Vagina (tissue), 2 donors: ENCODE data around the gene LIPM. TPM values are rescaled to one million over a fixed set of nuclear protein-coding genes. Genes with fewer than 3 reads are reported as not detected.

Experiments used
- DNase-seq, 2 donors: peaks; one replicate each; pipeline ENCODE4 v3.0.0-alpha.2; 2017; ENCODE audit errors: extremely low spot score in 2 of 2
- H3K27ac ChIP-seq: fragments of 200-600 bp; sonication (generic); one replicate; pipeline ENCODE4 v1.5.1; 2019
- H3K27me3 ChIP-seq: fragments of 200-600 bp; sonication (generic); one replicate; pipeline ENCODE4 v1.5.1; 2019
- H3K36me3 ChIP-seq, 2 donors: fragments of 200-600 bp; sonication (generic); one replicate each; pipeline ENCODE4 v1.5.1; 2017 to 2019
- H3K4me1 ChIP-seq: fragments of 200-600 bp; sonication (generic); one replicate; pipeline ENCODE4 v1.5.1; 2019
- H3K4me3 ChIP-seq, 2 donors: fragments of 200-600 bp; sonication (generic); 1 replicate in 1 of 2; 2 replicates in 1 of 2; pipeline ENCODE4 v1.5.1; 2016 to 2019
- H3K9me3 ChIP-seq: fragments of 200-600 bp; sonication (generic); one replicate; pipeline ENCODE4 v1.5.1; 2019
- POLR2A ChIP-seq, 2 donors: fragments of 450-650 bp; IDR thresholded peaks; one replicate each; pipeline ENCODE4 v1.6.1; 2017; ENCODE audit warnings: antibody characterized with exemption in 2 of 2, mild to moderate bottlenecking in 2 of 2, moderate library complexity in 2 of 2
- POLR2AphosphoS5 ChIP-seq, 2 donors: sonication (generic); formaldehyde crosslinking; IDR thresholded peaks; one replicate each; pipeline ENCODE4 v1.9.0; 2017; ENCODE audit warnings: antibody characterized with exemption in 2 of 2, mild to moderate bottlenecking in 2 of 2, low read depth in 1 of 2; ENCODE audit not compliant: insufficient read depth in 1 of 2
- intact Hi-C: fragments of 100-400 bp; cut with DNase I; formaldehyde crosslinking; loops from one replicate; pipeline ENCODE4 v1.15.1; 2023
- total RNA-seq: library from RNA; depleted of rRNA; stranded (reverse); fragments of >200 nt; gene quantifications from one replicate; pipeline ENCODE4 v1.2.3, GENCODE V29; 2016
- TF ChIP-seq, protein P1 (sequence below), 3 experiments: fragments of 450-650 bp in 2 of 3; fragments of 200-600 bp in 1 of 3; sonication (generic) in 1 of 3; IDR thresholded peaks; one replicate each; pipeline ENCODE4 v1.5.1; 2017 to 2019; ENCODE audit warnings: antibody characterized with exemption in 3 of 3, mild to moderate bottlenecking in 2 of 3, moderate library complexity in 2 of 3

LIPM gene
- total RNA-seq, 1 donor from 2014 or later = not detected

DNA sequence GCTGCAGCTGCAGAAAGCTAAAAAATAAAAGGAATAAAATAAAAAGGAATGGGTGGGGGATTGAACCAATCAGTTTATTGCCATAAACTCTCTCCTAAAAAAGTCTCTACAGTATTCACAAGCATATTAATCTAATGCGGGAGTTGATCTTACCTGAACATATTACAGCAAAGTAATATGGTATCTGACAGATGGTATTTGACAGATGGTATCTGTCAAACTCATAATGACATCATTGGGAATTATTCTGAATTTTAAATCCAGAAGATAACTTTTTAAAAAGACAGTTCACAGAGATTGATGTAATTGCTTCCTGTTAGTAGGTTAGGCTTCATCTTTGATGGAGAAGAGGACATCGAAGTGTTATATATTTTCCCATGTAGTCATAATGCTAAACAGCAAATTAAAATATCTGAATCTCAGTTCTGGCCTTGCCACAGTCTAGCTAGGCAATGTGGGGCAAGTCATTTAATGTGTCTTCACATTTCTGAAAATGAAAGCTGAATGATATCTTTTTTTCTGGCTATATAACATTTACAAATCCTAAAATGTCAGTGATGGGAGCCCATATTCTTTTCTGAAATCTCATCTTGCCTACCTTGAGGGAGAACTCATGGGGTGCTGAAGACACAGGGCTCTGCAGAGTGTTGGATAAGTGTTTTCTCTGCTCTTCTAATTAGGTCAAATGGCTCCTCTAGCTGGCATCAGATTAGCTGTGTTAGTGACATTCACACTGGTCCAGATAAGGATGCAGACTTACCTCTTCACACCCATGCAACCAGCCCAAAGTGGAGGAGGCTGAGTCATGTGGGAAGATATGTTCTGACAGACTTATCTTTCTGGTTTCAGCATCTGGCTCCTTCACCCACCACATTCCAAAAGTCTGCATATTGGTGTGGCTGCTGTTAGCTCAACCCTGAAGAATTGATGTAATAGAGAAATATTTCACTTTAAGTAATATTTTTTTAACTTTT lies 2.1 kb upstream of the LIPM start:
- H3K9me3 ChIP-seq = no peaks in the 10 kb centered on the region
- no peak overlapping the region for H3K4me3 ChIP-seq
- no peak for DNase-seq
- H3K27ac ChIP-seq = no peak overlapping the region
- H3K27me3 ChIP-seq = no peaks in the 10 kb centered on the region
- intact Hi-C loops = no loop called here
- H3K36me3 ChIP-seq = no peaks in the 10 kb centered on the region
- no peaks in the 10 kb centered on the region for H3K4me1 ChIP-seq
- TF ChIP-seq POLR2A (IDR thresholded peaks at IDR 0.05) (no peak), POLR2AphosphoS5 (IDR thresholded peaks at IDR 0.05; ENCODE audit: insufficient read depth in 1 of 2, low read depth in 1 of 2) (no peak)
- TF ChIP-seq, protein P1, sequence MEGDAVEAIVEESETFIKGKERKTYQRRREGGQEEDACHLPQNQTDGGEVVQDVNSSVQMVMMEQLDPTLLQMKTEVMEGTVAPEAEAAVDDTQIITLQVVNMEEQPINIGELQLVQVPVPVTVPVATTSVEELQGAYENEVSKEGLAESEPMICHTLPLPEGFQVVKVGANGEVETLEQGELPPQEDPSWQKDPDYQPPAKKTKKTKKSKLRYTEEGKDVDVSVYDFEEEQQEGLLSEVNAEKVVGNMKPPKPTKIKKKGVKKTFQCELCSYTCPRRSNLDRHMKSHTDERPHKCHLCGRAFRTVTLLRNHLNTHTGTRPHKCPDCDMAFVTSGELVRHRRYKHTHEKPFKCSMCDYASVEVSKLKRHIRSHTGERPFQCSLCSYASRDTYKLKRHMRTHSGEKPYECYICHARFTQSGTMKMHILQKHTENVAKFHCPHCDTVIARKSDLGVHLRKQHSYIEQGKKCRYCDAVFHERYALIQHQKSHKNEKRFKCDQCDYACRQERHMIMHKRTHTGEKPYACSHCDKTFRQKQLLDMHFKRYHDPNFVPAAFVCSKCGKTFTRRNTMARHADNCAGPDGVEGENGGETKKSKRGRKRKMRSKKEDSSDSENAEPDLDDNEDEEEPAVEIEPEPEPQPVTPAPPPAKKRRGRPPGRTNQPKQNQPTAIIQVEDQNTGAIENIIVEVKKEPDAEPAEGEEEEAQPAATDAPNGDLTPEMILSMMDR (IDR thresholded peaks at IDR 0.05) = no peak

DNA sequence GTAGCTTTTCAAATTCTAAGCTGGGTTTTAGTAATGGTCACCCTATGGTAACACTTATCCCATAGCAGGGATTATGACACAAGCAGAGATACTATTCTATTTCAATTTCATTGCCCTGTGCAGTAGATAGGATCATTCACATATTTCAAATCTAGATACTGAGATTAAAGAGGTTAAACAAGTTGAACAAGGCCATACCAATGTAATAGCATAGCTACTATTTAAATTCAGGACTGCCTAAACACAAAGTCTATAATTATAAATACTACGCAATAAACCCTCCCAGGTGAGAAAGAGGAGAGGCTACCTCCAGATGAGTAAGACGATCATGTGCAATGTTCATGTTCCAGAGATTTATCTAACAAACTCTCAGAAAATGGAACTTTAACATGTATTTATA lies 1.1 kb downstream of the LIPM start:
- H3K9me3 ChIP-seq = no peaks in the 10 kb centered on the region
- H3K4me3 ChIP-seq = no peak overlapping the region
- H3K36me3 ChIP-seq = no peaks in the 10 kb centered on the region
- H3K4me1 ChIP-seq = no peaks in the 10 kb centered on the region
- H3K27me3 ChIP-seq = no peaks in the 10 kb centered on the region
- intact Hi-C loops = no loop called here
- TF ChIP-seq, protein P1 (IDR thresholded peaks at IDR 0.05) = no peak
- TF ChIP-seq POLR2AphosphoS5 (IDR thresholded peaks at IDR 0.05; ENCODE audit: insufficient read depth in 1 of 2, low read depth in 1 of 2) (no peak), POLR2A (IDR thresholded peaks at IDR 0.05) (no peak)
- no peak for DNase-seq
- H3K27ac ChIP-seq = no peak overlapping the region

- H3K27ac ChIP-seq = no peak overlapping the region
- intact Hi-C loops = no loop called here
- no peaks in the 10 kb centered on the region for H3K4me1 ChIP-seq
These were observed 1.7 kb downstream of the LIPM start for GRCh38 chr10:88804083-88804812.

GRCh38 chr10:88805361-88805760 lies 2.8 kb downstream of the LIPM start:
- no peak overlapping the region for H3K4me3 ChIP-seq
- no peaks in the 10 kb centered on the region for H3K4me1 ChIP-seq
- H3K27me3 ChIP-seq = no peaks in the 10 kb centered on the region
- no peak for TF ChIP-seq POLR2A (IDR thresholded peaks at IDR 0.05)
- no peak for TF ChIP-seq POLR2AphosphoS5 (IDR thresholded peaks at IDR 0.05; ENCODE audit: insufficient read depth in 1 of 2, low read depth in 1 of 2)
- TF ChIP-seq, protein P1 (IDR thresholded peaks at IDR 0.05) = no peak
- H3K27ac ChIP-seq = no peak overlapping the region
- no peaks in the 10 kb centered on the region for H3K9me3 ChIP-seq
- intact Hi-C loops = no loop called here
- no peaks in the 10 kb centered on the region for H3K36me3 ChIP-seq
- no peak for DNase-seq

More at GRCh38 chr10:88804083-88804812, 1.7 kb downstream of the LIPM start:
- no peak for TF ChIP-seq POLR2AphosphoS5 (IDR thresholded peaks at IDR 0.05; ENCODE audit: insufficient read depth in 1 of 2, low read depth in 1 of 2)
- TF ChIP-seq POLR2A (IDR thresholded peaks at IDR 0.05) = no peak
- TF ChIP-seq, protein P1 (IDR thresholded peaks at IDR 0.05) = no peak
- Histone ChIP-seq H3K4me3 (no peak overlapping the region), H3K36me3 (no peaks in the 10 kb centered on the region), H3K9me3 (no peaks in the 10 kb centered on the region), H3K27me3 (no peaks in the 10 kb centered on the region)
- no peak for DNase-seq
